Esophagus squamous epithelium (tissue), 4 donors: ENCODE measurements around the gene KIAA0319L.

Experiments
- POLR2A ChIP-seq, 4 donors: fragments of 450-650 bp; IDR thresholded peaks; one replicate each; pipeline ENCODE4 v1.6.1; 2017; ENCODE audit warnings: antibody characterized with exemption in 4 of 4, mild to moderate bottlenecking in 4 of 4, moderate library complexity in 3 of 4
- TF ChIP-seq, protein P1 (sequence below), 6 experiments: fragments of 450-650 bp in 4 of 6; fragments of 200-600 bp in 2 of 6; sonication (generic) in 2 of 6; IDR thresholded peaks; one replicate each; pipeline ENCODE4 v1.5.1; 2016 to 2019; ENCODE audit warnings: antibody characterized with exemption in 6 of 6, mild to moderate bottlenecking in 4 of 6, moderate library complexity in 4 of 6

DNA sequence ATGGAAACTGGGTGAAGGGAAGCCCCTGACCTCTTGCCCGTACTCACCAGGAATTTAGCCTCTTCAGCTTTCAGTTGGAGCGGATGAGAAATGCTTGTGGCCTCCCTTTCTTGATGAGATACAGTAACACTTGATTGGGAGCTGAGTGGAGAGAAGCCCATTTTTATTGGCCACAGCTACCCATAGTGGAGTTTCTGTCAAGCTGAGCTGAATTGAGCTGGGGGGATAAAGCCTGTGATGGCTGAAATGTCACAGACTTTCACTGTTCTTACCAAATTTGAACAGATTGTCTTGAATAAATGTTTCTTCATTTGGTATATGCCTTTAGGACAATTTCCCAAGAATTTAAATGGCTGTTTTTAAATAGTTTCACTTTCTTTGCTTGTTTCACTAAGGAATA is 162.8 kb downstream of the KIAA0319L start:
- TF ChIP-seq, protein P1, sequence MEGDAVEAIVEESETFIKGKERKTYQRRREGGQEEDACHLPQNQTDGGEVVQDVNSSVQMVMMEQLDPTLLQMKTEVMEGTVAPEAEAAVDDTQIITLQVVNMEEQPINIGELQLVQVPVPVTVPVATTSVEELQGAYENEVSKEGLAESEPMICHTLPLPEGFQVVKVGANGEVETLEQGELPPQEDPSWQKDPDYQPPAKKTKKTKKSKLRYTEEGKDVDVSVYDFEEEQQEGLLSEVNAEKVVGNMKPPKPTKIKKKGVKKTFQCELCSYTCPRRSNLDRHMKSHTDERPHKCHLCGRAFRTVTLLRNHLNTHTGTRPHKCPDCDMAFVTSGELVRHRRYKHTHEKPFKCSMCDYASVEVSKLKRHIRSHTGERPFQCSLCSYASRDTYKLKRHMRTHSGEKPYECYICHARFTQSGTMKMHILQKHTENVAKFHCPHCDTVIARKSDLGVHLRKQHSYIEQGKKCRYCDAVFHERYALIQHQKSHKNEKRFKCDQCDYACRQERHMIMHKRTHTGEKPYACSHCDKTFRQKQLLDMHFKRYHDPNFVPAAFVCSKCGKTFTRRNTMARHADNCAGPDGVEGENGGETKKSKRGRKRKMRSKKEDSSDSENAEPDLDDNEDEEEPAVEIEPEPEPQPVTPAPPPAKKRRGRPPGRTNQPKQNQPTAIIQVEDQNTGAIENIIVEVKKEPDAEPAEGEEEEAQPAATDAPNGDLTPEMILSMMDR (IDR thresholded peaks at IDR 0.05): no peak
- TF ChIP-seq POLR2A (IDR thresholded peaks at IDR 0.05): no peak
